C4-2B (cell line): ENCODE data around the gene KLF11.
A peak's percentile ranks its signal among the peaks of the same experiment; 100 is the strongest.

Experiments
- H3K27ac ChIP-seq: fragments of 450-650 bp; 2 replicates; pipeline ENCODE4 v1.5.1; 2017
- CTCF ChIP-seq: fragments of 450-650 bp; conservative IDR thresholded peaks from 2 replicates; pipeline ENCODE4 v1.5.1; 2017; ENCODE audit warnings: mild to moderate bottlenecking
- ZFX ChIP-seq: fragments of 450-650 bp; IDR thresholded peaks from 2 replicates; pipeline ENCODE4 v1.6.1; 2017

Gene KLF11

GRCh38 chr2:10097352-10098148, 54.2 kb downstream of the KLF11 start:
- no peak overlapping the region for H3K27ac ChIP-seq
- peak; percentile 96 for TF ChIP-seq CTCF
- TF ChIP-seq ZFX, result no peak

- TF ChIP-seq CTCF (no peak), ZFX (no peak)
- no peak overlapping the region for H3K27ac ChIP-seq
Observed at GRCh38 chr2:10101491-10101890, 58.1 kb downstream of the KLF11 start.

GRCh38 chr2:10103179-10103578, 59.8 kb downstream of the KLF11 start:
- TF ChIP-seq ZFX (no peak), CTCF (no peak)
- H3K27ac ChIP-seq, result no peak overlapping the region
